ENCODE measurements around the gene HOXA3.

GRCh38 chr7:27194002-27194352 lies 41.6 kb upstream of the HOXA3 start:
- TF ChIP-seq CTCF (IDR thresholded peaks at IDR 0.05): no peak
- no peak for TF ChIP-seq POLR2AphosphoS5 (IDR thresholded peaks at IDR 0.05)
